NCI-H2227 treated with DMSO at 0.1 percent for 48 hours (cell line): Measurements from ENCODE around the gene TPM4.

ENCODE experiments used
- DNase-seq: peaks from one replicate; lab custom pipeline; 2025; lab: John Stamatoyannopoulos, UW

TPM4 gene

GRCh38 chr19:16041991-16042386 is 34.3 kb upstream of the TPM4 start:
- DNase-seq: no peak

DNA sequence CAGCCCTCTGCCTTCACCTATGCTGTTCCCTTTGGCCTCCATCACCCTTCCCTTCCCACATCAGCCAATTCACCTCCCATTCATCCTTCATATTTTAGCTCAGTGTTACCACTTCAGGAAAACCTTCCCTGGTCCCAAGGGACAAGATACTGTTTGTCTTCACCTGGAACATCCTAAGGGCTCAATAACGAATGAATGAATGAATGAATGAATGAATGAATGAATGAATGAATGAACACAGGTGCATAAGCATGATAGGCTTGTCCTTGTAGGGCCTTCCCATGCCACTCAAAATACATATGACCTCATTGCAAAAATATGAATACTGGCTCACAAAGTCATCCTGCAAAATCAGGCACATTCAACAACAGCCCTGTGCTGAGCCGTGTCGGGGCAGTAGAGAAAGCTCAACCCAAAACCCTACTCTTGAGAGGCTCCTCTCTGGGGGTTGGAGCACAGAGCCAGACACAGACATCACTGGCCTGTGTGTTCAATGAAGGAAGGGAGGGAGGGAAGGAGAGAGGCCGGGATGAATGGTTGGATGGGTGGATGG is 33.7 kb upstream of the TPM4 start:
- DNase-seq: no peak

DNA sequence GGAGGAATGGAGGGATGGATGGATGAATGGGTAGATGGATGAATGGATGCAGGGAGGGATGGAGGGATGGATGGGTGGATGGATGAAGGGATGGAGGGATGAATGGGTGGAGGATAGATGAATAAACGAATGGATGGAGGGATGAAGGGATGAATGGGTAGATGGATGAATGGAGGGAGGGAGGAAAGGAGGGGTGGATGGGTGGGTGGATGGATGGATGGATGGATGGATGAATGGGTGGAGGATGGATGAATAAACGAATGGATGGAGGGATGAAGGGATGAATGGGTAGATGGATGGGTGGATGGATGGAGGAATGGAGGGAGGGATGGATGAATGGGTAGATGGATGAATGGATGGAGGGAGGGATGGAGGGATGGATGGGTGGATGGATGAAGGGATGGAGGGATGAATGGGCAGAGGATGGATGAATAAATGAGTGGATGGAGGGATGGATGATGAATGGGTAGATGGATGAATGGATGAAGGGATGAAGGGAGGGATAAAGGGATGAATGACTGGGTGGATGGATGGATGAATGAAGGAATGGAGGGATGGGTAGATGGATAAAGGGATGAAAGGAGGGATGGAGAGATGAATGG is 33.0 kb upstream of the TPM4 start:
- DNase-seq: no peak

GRCh38 chr19:16044746-16045145 is 31.5 kb upstream of the TPM4 start:
- no peak for DNase-seq

GRCh38 chr19:16045171-16045570 is 31.1 kb upstream of the TPM4 start:
- DNase-seq: no peak

DNA sequence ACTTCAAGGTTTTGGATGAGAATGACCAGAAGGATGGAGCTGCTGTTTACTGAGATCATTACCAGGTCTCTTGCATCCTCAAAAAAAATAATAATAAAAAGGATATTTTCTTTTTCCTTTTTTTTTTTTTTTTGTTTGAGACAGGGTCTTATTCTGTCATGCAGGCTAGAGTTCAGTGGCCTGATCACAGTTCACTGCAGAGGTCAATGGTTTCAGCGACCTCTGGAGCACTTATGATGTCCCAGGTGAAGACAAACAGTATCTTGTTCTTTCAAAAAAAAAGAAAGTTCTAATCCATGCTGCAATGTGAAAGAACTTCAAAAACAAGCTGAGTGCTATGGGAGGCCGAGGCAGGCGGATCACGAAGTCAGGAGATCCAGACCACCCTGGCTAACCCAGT is 30.4 kb upstream of the TPM4 start:
- DNase-seq: no peak

GRCh38 chr19:16048583-16048982 is 27.7 kb upstream of the TPM4 start:
- DNase-seq: no peak

- DNase-seq: no peak
These were observed 24.9 kb upstream of the TPM4 start for GRCh38 chr19:16051254-16052025.

DNA sequence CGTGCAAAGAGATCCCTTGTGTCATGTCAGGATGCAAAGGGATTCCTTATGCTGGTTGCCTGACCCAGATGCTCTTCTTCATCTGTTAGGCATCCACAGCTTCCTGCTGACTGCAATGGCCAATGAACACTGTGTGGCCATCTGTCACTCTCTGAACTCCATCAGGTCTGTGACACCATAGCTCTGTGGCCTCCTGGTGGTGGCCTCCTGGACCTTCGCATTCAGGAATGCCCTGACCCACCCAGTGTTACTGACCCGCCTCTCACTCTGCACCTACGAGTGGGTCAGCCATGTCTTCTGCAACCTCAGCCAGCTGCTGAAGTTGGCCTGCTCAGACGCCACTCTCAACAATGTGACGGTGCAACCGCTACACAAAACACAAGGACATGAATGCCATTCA is 23.9 kb upstream of the TPM4 start:
- DNase-seq: no peak

- no peak for DNase-seq
These were observed 19.2 kb upstream of the TPM4 start for GRCh38 chr19:16057062-16057461.

- DNase-seq: no peak
These were observed 16.0 kb upstream of the TPM4 start for GRCh38 chr19:16060294-16060693.

GRCh38 chr19:16061943-16062342 is 14.4 kb upstream of the TPM4 start:
- DNase-seq: no peak

DNA sequence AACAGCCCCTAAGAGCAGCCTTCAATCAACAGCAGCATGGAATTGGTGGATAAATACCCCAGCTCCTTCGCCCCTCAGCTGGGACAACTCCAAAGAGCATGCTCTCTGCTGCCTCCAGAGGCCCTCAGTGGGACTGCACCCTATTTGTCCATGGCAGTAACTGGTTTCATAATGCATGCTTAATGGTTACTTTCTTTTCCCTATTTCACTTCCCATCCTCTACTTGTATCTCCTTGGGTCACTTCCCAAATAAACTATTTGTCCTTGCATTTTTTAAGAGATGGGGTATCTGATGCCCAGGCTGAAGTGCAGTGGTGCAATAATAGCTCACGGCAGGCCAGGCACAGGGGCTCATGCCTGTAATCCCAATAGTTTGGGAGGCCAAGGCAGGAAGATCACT is 13.5 kb upstream of the TPM4 start:
- no peak for DNase-seq

GRCh38 chr19:16064209-16064889 is 11.9 kb upstream of the TPM4 start:
- DNase-seq: no peak

DNA sequence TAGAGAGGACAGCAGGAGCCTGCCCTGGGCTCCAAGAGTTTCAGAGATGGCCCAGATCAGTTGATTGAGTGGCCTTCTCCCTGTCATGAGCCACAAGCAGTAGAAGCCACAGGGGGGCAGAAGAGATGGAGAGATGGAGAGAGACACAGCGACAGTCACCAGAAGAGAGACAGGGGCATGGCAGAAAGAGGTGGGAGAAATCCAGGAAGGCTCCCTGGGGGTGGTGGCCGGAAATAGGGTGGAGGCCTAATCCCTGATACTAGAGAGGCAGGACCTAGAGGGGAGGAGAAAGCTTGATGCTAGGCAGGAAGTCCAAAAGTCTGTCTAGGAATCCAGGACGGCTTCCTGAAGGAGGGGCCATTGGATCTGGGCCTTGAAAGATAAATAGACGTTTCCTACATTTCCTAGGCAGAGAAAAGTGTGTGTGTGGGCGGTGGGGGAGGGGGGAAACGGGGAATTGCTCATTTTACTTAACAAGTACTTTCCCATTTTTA is 9.6 kb upstream of the TPM4 start:
- DNase-seq: no peak

GRCh38 chr19:16067205-16067938 is 8.9 kb upstream of the TPM4 start:
- DNase-seq: no peak

- DNase-seq: no peak
These were observed 7.5 kb upstream of the TPM4 start for GRCh38 chr19:16068696-16069259.

- DNase-seq: no peak
These were observed 6.4 kb upstream of the TPM4 start for GRCh38 chr19:16069813-16070365.

DNA sequence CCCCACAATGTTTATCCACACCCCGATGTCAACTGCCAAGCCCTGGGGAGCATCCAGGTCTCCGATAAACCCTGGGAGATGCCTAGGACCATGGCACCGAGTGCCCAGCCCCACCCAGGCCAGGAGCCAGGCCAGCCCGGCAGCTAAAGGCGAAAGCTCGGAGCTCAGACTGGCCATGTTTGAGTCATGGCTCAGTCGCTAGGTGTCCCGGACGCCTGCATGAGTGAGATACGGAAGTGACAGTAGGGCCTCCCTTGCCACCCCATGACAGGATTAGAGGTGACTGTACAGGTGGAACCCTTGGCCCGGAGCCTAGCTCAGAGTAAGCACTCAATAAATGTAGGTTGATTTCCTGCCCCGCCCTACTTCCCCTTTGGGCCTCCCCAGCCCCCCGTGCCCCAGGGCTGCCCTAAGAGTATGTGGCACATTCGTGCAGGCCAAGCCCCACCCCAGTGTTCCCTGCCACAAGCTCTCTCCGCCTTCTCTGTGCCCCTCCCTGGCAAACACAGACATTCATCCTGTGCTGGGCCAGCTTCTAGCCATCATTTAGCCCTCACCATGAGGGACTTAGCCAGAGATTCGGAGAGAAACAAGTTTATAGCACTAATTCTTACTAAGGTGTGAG is 5.8 kb upstream of the TPM4 start:
- no peak for DNase-seq

- no peak for DNase-seq
These were observed 5.1 kb upstream of the TPM4 start for GRCh38 chr19:16071072-16071691.

- DNase-seq: no peak
These were observed 2.8 kb upstream of the TPM4 start for GRCh38 chr19:16073481-16073880.
